Myometrial cell (primary cell): ENCODE results near the gene IVD. TPM values are rescaled to one million over a fixed set of nuclear protein-coding genes. Genes with fewer than 3 reads are reported as not detected.

Experiments used
- total RNA-seq: library from RNA; depleted of rRNA; stranded (reverse); fragments of >200 nt; gene quantifications from 2 replicates; pipeline ENCODE4 v1.2.3, GENCODE V29; 2015

The IVD gene
- 35.1 and 39.8 TPM in 2 replicates for total RNA-seq

GRCh38 chr15:40405501-40406381 is at the start of gene IVD:
Gene IVD, plus strand, starts transcription at chr15:40405795. Its CDS starts 33 bp downstream, at chr15:40405828.

GRCh38 chr15:40357723-40358470 is 47.7 kb upstream of the IVD start, which contains the start of gene DISP2:
Gene DISP2, plus strand, starts transcription at chr15:40358219. Its CDS starts 103 bp downstream, at chr15:40358322.

GRCh38 chr15:40382580-40383456 is 22.8 kb upstream of the IVD start, which contains the start of gene KNSTRN:
Gene KNSTRN, plus strand, starts transcription at chr15:40382721. Its CDS starts 115 bp downstream, at chr15:40382836.

GRCh38 chr15:40440743-40441564 is 35.4 kb downstream of the IVD start, which contains the start of gene BAHD1:
Gene BAHD1, plus strand, starts transcription at chr15:40440953. Its CDS starts 17,512 bp downstream, at chr15:40458465.

GRCh38 chr15:40470423-40471104 is 65.0 kb downstream of the IVD start, which contains the start of gene CHST14:
Gene CHST14, plus strand, starts transcription at chr15:40470984. Its CDS starts 230 bp downstream, at chr15:40471214.

Other genes with a start within 250 kb of the IVD start
- gene BUB1B, start 244.7 kb upstream of the IVD start, total RNA-seq: 15.3 and 22.3 TPM in 2 replicates
- not detected in 2 replicates for gene PAK6, start 166.7 kb upstream of the IVD start, total RNA-seq
- gene ANKRD63, start 122.7 kb upstream of the IVD start, total RNA-seq: not detected in 2 replicates
- gene PLCB2, start 97.9 kb upstream of the IVD start, total RNA-seq: under 0.01 TPM in 1 of 2 replicates, not detected in the other
- 5.5 and 9.0 TPM in 2 replicates for gene INAFM2, start 82.1 kb upstream of the IVD start, total RNA-seq
- 5.2 and 5.3 TPM in 2 replicates for gene CCDC9B, start 64.9 kb upstream of the IVD start, total RNA-seq
- not detected in 2 replicates for gene PHGR1, start 54.8 kb upstream of the IVD start, total RNA-seq
- under 0.01 and 0.35 TPM in 2 replicates for gene DISP2, start 47.6 kb upstream of the IVD start, total RNA-seq
- 43.2 and 47.3 TPM in 2 replicates for gene KNSTRN, start 23.1 kb upstream of the IVD start, total RNA-seq
- gene BAHD1, start 35.2 kb downstream of the IVD start, total RNA-seq: 9.4 and 11.2 TPM in 2 replicates
- 30.8 and 32.6 TPM in 2 replicates for gene CHST14, start 65.2 kb downstream of the IVD start, total RNA-seq
- gene CCDC32, start 159.2 kb downstream of the IVD start, total RNA-seq: 20.8 and 37.7 TPM in 2 replicates
- 12.4 and 18.1 TPM in 2 replicates for gene RPUSD2, start 163.5 kb downstream of the IVD start, total RNA-seq
- 17.3 and 38.5 TPM in 2 replicates for gene KNL1, start 188.5 kb downstream of the IVD start, total RNA-seq